Stimulated activated CD4-positive, alpha-beta T cell treated with anti-CD3 and anti-CD28 coated beads, Interleukin-2, amount 100 ng/mL, for 48 hours (primary cell): ENCODE data around the gene SLC25A21.
"Not testable (repeated sequence)": the region's sequence is repeated elsewhere in the genome, so short reads cannot be mapped to it uniquely, and the experiment has no call there.

Experiments used
- DNase-seq, 2 donors: peaks; one replicate each; pipeline ENCODE4 v3.0.0-alpha.2; 2020

Gene SLC25A21

DNA sequence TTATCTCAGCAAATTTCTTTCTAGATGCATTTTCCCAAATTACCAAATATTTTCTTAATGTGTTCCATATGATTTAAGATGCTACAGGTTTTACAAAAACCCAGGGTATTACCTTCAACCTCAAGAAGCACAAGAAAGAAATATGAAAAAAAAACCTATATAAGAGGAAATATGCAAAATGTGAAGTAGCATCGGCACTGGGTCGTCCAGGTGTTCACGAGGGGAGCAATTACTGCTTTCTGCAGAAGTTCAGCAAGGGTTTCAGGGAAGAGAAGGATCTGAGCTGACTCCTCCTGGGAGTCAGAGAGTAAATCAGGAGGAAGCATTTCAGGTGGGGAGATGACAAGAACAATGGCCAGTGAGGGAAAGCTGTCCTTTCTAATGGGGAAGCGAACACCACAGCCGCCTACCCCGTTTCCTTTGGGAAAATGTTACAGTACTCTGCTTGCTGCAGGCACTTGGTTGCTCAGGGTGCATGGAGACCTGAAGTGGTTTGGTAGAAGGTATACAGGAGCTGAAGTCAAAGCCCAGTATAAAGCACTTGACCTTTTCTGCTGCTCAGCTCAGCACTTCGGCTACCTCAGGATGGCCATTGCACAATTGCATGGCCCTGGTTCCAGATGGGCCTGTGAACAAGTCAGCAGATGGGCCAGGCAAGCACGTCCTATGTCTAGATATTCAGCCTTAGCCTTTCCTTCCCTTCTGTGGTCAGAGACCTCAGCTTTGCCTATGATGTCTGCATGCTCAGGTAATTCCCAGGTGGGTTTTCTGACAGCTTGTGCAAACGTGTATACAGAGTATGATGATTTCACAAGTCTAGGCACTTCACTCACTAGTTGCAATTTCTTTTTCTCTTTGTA is 355.1 kb downstream of the SLC25A21 start:
- no peak for DNase-seq

DNA sequence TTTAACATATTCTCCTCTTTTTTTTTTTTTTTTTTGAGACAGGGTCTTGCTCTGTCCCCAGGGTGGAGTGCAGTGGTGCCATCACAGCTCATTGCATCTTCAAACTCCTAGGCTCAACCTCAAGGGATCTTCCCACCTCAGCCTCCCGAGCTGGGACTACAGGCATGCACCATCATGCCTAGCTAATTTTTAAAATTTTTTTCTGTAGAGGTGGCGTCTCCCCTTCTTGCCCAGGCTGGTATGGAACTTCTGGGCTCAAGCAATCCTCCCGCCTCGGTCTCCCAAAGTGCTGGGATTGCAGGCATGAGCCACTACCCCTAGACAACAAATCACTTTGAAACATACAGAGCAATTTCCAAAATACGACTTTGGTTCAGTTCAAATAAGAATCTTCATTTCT is 355.9 kb downstream of the SLC25A21 start:
- DNase-seq, result no peak

DNA sequence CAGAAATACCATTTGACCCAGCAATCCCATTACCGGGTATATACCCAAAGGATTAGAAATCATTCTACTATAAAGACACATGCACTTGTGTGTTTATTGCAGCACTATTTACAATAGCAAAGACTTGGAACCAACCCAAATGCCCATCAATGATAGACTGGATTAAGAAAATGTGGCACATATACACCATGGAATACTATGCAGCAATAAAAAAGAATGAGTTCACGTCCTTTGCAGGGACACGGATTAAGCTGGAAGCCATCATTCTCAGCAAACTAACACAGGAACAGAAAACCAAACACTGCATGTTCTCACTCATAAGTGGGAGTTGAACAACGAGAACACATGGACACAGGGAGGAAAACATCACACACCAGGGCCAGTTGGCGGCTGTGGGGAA is 357.6 kb downstream of the SLC25A21 start:
- not testable (repeated sequence) for DNase-seq

DNA sequence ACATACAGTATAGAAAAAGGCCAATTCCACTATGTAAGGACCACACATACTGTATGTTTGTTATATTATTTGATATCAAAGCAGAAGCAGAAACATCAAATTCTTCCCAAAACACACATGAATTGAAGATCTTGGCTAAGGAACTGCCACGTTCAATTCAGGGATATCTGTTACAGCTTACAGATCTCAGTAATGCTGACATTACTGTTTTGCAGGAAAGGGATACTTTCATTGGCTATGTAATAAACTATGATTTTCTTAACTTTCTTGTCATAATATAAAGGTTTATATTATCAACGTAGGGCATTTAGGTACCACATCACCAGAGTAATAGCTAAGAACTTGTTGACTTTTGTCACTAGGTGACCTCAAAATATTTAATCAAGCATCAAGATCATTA is 362.2 kb downstream of the SLC25A21 start:
- no peak for DNase-seq

DNA sequence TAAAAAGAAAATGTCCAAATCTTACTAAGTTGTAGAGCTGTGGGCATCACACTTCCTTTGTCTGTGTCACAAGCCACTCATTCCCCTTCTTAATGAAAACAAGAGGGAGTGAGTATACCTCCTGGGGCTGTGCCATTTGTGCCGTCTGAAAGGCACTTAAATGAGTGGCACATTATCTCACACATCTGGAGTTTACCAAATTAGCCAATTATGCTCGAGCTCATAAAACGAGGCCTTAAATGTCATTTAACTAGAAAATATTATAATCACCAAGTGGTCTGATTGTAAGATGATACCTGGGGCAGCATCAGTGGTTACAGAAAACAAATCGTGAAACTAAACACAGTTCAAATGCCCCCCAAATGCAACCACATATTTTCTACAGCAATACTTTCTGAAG is 364.7 kb downstream of the SLC25A21 start:
- no peak for DNase-seq

DNA sequence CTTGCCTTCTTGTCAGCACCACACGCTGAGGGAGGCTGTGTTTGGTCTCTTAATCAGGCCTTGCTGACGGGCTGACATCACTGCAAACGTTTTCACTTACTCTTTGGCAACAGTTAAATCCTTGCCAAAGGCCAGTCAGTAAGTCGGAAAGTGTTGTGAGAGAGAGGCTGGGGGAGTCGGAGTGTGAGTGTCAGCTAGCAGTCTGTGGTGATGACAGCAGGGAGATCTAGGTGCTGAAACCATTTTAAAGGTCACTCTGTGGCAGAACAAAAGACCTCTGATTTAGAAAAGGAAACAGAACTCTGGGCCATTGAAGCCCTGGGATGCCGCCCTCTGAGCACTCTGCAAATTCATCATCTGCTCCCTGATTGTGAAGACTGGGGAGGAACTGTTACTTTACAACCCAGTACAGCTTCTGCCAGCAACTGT is 367.3 kb downstream of the SLC25A21 start:
- no peak for DNase-seq

DNA sequence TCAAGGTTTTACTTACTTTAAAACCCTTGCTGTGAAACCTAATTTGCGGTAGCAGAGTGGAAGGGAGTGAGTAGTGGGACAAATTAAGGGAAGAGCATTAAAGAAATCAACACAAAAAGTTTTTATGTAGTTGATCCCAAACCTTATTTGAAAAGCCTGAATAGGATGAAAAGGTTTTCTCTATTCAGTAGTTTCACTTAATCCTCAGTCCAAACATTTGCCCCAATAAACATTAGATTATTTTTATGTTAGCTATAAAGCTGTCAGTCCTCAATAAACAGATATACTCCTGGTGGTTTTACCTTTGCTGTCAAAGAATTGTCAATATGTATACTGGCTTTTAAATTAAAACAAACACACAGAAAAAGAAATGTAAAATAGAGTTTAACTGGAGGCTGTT is 374.8 kb downstream of the SLC25A21 start:
- DNase-seq, result no peak

DNA sequence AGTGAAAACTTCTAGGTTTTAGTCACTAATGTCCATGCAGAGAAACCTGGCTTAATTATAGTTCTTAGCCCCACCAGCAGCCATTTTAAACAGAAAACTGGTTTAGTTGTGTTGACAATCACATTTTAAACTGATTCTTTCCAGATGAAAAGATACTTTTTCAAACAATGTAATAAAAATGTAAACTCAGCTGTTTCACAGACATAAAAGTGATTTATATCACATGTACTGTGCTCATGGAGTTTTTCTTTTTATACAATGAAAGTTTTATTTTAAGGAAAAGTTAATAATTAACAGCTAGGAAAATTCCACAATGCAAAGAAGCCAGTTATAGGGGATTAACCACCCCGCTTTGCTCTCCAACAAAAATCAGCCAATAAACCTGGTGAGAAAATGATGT is 381.0 kb downstream of the SLC25A21 start:
- DNase-seq, result no peak

DNA sequence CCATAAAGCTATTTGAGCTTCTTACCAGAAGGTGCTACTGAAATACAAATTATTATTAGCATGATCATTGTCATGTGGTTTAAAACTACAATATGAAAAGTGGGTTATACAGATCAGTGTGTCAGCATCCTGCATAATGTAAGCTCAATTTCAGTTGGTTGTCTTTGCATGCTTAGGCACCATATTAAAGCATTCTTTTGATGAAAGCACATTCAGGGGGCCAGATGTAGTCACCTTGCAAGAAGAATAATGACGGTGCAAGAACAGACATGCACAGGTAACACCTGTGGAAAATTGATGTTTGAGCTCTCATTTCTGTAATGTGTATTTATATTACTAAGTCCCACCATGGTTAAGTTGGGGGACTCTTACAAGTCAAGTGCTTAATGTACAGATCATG is 386.9 kb downstream of the SLC25A21 start:
- DNase-seq, result no peak

DNA sequence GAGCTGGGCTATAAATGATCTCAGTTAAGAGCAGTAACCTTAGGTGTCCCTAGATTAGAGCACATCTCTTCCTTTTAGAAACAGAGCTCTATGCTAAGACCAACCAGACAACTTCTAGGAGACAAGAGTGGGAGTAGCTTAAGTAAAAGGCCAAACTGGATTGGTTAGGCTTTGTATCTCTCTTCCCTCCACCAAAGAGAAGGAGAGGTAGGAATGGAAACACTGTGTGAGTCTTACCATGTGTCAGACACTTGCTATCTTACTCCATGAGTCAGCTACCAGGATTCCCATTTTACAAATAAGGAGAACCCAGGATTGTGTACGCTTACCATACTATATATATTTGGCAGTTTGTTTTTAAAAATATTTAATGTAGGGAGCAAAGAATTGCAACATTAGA is 387.9 kb downstream of the SLC25A21 start:
- DNase-seq, result no peak

DNA sequence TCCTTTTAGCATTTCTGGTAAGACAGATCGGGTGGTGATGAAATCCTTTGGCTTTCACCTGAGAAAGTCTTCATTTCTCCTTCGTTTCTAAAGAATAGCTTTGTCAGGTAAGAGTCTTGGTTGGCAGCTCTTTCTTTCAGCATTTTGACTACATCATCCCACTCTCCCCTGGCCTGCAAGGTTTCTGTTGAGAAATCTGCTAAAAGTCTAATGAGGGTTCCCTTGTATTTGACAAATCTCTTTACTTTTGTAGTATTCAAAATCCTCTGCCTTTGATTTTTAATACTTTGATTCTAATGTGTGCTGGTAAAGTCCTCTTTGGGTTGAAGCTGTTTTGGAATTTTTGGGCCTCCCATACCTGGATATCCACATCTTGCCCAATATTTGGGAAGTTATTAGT is 390.5 kb downstream of the SLC25A21 start:
- DNase-seq, result no peak

DNA sequence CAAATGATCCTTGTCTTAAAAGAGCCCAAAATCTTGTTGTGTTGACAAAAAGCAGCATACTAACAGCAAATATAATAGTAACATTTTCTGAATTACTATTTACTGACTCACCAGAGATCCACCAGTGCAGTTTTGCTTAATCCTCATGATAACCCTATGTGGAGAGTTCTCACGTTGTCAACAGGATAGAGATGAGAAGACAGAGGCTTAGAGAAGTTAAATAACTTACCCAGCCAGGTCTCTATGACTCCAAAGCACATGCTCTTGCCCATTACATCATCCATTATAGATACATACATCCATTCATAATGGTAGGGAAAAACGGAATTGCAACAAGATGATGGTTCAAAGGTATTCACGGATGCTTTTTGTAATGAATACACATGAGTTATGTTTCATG is 398.8 kb downstream of the SLC25A21 start:
- no peak for DNase-seq

DNA sequence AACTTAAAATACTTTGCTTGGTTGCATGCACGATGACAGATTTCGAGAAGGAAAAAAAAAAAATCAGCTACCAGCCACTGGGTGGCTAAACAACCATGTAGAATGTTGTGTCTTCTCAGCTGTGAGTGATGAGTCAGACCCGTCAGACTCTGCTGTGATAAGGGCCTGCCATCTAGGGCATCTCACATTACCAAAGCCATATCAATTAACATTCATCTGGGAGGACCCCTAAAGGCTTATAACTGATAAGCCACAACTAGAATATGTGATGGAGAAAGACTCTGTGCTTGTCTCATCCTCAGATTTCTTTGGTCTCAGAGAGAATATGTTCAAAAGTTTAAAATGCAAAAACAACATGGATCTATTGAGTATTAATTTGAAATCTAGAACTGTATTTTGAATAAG is 399.3 kb downstream of the SLC25A21 start:
- DNase-seq, result no peak

DNA sequence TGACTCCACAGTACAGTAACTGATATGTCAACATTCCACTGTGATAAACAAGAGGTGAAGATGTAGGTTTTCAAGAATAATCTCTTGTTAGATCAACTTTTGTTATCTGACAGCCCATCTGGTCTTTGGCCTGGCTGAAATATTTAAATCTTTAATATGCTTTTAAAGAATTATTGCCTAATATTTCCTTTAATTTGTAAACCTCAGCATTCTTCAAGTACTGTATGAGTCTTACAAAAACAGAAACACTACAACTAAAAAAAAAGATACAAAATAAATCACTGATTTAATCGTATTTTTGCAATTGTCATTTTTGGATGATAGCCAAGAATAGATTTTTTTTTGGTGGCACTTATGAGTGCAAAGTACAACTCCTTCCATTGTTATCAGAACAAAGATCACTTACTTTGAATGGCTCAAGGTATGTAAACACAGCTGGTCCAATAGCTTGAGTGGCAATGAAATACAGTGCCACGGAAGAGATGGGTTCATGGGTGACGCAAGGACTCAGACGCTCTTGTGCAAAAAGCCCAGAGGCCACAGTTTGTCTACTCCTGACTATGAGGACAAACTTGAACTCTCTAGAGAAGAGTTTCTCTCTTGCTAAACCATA is 401.3 kb downstream of the SLC25A21 start:
- no peak for DNase-seq

DNA sequence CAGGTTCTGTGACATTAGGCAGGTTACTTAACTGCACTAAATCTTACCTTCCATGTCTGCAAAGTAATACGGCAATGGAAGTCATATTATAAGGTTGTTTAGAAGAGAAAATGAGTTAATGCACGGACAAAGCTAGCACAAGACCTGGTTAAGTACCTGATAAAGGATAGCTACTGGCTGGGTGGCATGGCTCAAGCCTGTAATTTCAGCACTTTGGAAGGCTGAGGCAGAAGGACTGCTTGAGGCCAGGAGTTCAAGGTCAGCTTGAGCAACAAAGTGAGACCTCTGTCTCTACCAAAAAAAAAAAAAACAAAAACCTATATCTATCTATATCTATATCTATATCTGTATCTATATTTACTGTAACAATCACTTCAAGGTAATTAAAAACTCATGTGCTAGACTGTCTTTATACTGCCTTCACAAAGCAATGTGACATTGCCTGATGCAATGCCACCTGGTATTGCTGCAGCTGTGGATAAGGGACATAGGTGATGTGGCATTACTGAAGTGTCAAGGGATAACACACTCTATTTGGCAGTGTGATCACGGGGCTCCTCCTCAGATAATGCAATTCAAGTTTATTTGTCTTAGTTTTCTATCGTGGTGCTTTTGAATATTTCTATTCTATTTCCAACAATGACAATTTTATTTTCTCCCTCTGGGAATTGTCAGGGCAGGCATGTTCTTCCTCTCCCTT is 403.6 kb downstream of the SLC25A21 start:
- DNase-seq, result no peak

DNA sequence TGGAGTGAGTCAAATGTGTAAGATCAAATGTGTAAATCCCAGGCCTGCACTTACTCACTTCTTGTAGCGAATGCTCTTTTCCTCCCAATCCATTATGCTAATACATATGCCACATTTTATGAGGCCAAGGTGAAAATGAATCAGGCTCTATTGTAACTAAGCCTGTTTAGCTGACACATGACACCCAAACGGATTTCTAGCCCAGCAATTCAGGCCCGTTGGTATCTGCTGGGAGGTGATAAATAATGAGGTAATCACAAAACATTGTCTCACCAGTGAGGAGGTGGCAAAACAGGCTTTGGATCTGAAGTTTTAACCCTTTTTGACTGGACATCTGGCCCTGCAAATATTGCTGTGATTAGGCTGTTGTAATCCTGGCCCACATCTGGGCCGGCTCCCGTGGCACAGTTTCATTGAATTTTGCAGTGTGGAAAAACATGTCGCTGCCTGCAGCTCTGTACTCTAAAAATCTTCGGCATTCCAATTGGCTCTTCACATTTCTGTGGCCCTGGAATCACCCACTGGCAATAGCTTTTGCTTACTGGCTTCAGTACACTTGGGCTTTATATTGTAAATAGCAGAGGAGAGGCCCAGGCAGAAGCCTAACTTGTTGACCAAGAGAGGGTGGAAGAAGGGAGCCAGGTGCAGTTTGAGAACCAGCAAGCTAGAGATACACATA is 404.7 kb downstream of the SLC25A21 start:
- DNase-seq, result no peak

DNA sequence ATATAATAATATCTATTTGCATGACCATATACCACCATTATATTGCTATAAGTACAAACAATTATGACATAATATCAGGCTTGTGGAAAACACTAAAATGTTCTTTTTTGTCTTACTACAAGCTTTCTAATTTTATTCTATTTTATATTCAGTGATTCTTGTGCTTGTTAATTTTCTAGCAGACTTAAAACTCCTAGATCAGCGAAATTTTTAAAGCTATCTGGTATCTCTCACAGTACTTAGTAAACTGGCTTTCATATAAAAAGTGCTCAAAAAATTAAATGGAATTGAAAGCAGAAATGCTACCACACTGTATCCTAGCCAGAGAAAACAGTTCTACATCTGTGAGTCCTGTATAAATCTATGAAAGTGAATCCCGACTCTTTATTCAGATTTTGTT is 405.4 kb downstream of the SLC25A21 start:
- DNase-seq, result no peak

DNA sequence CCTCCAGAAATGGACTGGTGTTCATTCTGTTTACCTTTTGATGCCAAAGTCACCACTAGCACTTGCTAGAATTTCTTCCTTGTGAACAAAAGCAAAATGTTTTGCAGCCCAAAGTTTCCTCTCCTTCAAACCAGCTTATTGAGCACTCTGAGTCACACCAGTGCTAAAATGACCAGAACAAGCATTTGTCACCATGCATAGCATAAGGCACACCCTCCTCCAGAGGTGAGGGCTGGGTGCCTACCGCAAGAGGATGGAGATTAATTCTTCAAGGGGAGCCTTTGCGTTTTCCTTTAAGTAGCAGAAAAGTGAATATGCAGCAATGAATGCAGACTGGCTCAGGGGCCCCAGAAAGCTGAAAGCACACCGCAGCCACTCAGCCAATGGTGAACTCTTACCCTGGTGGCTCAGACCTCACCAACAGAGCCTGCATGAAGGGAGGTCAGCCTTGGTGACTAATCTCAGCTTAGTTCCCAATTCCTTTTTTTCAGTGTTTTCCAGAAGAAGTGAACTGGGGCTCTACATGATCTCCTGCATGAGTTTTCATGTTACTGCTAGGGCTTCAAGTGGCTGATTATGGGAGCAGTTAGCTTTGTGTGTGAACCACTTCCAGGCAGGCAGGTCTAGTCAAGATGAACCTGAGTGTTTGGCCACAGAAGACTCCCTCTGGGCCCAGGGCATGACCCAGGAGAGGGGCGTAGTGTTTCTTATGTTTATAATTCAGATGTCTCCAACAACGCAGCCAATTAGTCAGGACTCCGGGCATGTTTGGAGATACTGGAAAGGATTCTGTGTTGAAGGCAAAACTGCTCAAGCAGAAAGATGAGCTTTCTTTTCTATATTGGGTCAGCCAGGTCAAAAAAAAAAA is 414.4 kb downstream of the SLC25A21 start:
- DNase-seq, result no peak

DNA sequence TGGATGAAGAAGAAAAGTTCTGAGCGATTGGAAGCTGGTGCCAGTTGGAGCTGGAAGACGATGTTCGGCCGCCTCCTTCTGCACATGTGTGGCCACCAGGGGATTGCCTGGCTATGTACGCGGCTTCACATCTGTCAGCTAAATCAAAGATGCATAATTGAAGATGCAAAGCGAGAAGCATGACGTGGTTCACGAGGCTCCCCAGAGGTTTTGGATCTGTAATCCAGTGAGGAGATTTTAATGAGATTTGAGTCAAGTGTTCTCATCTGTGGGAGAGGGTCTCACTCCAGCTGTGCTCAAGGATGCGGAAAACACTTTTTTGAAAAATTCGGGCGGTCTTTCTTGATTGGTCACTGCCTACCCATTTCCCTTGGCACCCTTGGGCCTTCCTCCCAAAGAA is 416.2 kb downstream of the SLC25A21 start:
- no peak for DNase-seq

DNA sequence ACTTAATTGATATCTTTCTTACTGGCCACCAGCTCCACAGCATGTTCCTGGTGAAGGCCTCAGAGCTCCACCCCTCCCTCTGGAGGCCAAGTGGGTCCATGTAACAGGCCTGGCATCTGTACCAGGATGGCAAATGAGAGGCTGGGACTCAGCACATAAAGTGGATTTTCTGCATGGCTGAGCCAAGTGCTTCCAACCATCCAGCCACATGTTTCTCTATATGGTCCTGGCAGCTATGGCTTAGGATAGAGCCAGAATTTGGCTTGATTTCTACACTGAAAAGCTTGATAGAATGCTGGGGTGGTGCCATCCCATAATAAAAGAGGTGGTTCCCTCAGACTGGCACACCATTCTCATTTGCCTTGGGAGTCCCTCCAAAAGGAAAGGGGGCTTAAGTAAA is 416.6 kb downstream of the SLC25A21 start:
- no peak for DNase-seq

DNA sequence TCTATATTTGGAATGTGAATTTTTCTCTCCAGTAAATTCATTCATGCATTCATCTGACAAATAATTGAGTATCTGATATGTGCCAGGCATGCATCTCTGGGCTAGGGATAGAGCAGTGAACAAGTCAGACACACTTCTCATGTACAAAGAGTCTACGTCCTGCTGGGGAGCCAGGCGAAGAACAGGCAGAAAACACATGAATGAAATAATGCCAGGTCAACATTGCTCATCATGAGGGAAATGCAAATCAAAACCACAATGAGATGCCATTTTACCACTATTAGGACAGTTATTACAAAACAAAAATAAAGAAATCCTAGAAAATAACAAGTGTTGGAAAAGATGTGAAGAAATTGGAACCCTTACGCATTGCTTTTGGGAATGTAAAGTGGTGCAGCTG is 420.5 kb downstream of the SLC25A21 start:
- no peak for DNase-seq

DNA sequence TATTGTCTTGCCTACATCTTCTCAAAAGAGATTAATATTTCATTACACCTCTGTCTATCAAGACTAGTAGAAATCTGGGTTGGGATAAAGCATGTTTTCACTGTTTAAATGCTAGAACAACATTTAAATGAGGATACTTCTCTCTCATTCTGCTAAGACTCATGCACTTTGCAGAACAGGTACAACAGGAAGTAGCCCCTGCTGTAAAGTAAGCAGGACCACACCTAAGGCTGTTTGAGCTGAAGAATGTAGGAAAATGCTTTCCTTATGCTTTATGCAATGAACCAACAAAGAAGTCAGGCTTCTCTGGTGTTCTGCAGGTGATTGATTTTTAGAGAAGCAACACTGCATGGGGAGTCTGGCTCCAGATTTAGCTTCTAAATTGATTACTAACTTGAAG is 421.3 kb downstream of the SLC25A21 start:
- no peak for DNase-seq
